Measurements from ENCODE around the gene RARA. TPM values are rescaled to one million over a fixed set of nuclear protein-coding genes. Genes with fewer than 3 reads are reported as not detected.

The RARA gene
- total RNA-seq, 1 donor from 2014 or later: 38.8 TPM

- TF ChIP-seq CTCF (IDR thresholded peaks at IDR 0.05; ENCODE audit: insufficient read depth, low read depth, low read length): peak; percentile 53
- no peak for TF ChIP-seq EZH2 (IDR thresholded peaks at IDR 0.05; ENCODE audit: insufficient read depth, low read length)
- Mint-ChIP-seq H3K27me3 (ENCODE audit: low read depth, unreplicated experiment) (no peaks in the 10 kb centered on the region), H3K36me3 (ENCODE audit: low read depth, unreplicated experiment) (peaks cover 11% of the 10 kb centered on the region), H3K27ac (ENCODE audit: unreplicated experiment) (peak overlapping the region; percentile 83), H3K9me3 (ENCODE audit: unreplicated experiment) (no peaks in the 10 kb centered on the region), H3K4me3 (ENCODE audit: unreplicated experiment) (no peak overlapping the region), H3K4me1 (ENCODE audit: low read depth, unreplicated experiment) (peaks cover 18% of the 10 kb centered on the region)
- DNase-seq (ENCODE audit: low read depth) (no peak), FAIRE-seq (no peak)
- H4K20me1 ChIP-seq (ENCODE audit: insufficient read depth, low read length): peaks cover 46% of the 10 kb centered on the region
- peaks cover 18% of the 10 kb centered on the region for H3K36me3 ChIP-seq (ENCODE audit: insufficient read depth, low read length)
- H3K4me3 ChIP-seq (ENCODE audit: insufficient read depth, low read depth, low read length): no peak overlapping the region
- no peaks in the 10 kb centered on the region for H3K9me3 ChIP-seq (ENCODE audit: insufficient read depth, low read depth, low read length)
- no peak overlapping the region for H3K4me2 ChIP-seq (ENCODE audit: low read length)
- no peak overlapping the region for H3K9ac ChIP-seq (ENCODE audit: low read length)
- peaks cover 5% of the 10 kb centered on the region for H3K4me1 ChIP-seq (ENCODE audit: insufficient read depth, low read length)
- H2AFZ ChIP-seq (ENCODE audit: low read depth, low read length): no peak overlapping the region
- no peaks in the 10 kb centered on the region for H3K27me3 ChIP-seq (ENCODE audit: insufficient read depth, low read length)
- H3K27ac ChIP-seq (ENCODE audit: low read depth, low read length): no peak overlapping the region
- peaks cover 9% of the 10 kb centered on the region for H3K79me2 ChIP-seq (ENCODE audit: insufficient read depth, low read length)
Measured at GRCh38 chr17:40355123-40355803, 46.3 kb downstream of the RARA start.

- no peak overlapping the region for H3K27ac ChIP-seq (ENCODE audit: low read depth, low read length)
- Mint-ChIP-seq H3K9me3 (ENCODE audit: unreplicated experiment) (no peaks in the 10 kb centered on the region), H3K27me3 (ENCODE audit: low read depth, unreplicated experiment) (peaks cover 4% of the 10 kb centered on the region), H3K27ac (ENCODE audit: unreplicated experiment) (peak overlapping the region; percentile 83), H3K4me3 (ENCODE audit: unreplicated experiment) (no peak overlapping the region), H3K4me1 (ENCODE audit: low read depth, unreplicated experiment) (peaks cover 14% of the 10 kb centered on the region), H3K36me3 (ENCODE audit: low read depth, unreplicated experiment) (peaks cover 10% of the 10 kb centered on the region)
- H4K20me1 ChIP-seq (ENCODE audit: insufficient read depth, low read length): peaks cover 38% of the 10 kb centered on the region
- no peaks in the 10 kb centered on the region for H3K27me3 ChIP-seq (ENCODE audit: insufficient read depth, low read length)
- no peak overlapping the region for H3K9ac ChIP-seq (ENCODE audit: low read length)
- FAIRE-seq (no peak), DNase-seq (ENCODE audit: low read depth) (no peak)
- TF ChIP-seq CTCF (IDR thresholded peaks at IDR 0.05; ENCODE audit: insufficient read depth, low read depth, low read length): no peak
- no peak for TF ChIP-seq EZH2 (IDR thresholded peaks at IDR 0.05; ENCODE audit: insufficient read depth, low read length)
- no peaks in the 10 kb centered on the region for H3K9me3 ChIP-seq (ENCODE audit: insufficient read depth, low read depth, low read length)
- peaks cover 18% of the 10 kb centered on the region for H3K36me3 ChIP-seq (ENCODE audit: insufficient read depth, low read length)
- H3K4me1 ChIP-seq (ENCODE audit: insufficient read depth, low read length): no peaks in the 10 kb centered on the region
- H2AFZ ChIP-seq (ENCODE audit: low read depth, low read length): no peak overlapping the region
- H3K4me2 ChIP-seq (ENCODE audit: low read length): no peak overlapping the region
- H3K79me2 ChIP-seq (ENCODE audit: insufficient read depth, low read length): peaks cover 4% of the 10 kb centered on the region
- no peak overlapping the region for H3K4me3 ChIP-seq (ENCODE audit: insufficient read depth, low read depth, low read length)
Measured at GRCh38 chr17:40355804-40356758, 47.1 kb downstream of the RARA start.
